RKO (cell line): ENCODE results near the gene GPR84.
A peak's percentile ranks its signal among the peaks of the same experiment; 100 is the strongest.

Experiments used
- DNase-seq: peaks from one replicate; pipeline ENCODE4 v3.0.0-alpha.2; 2016; ENCODE audit warnings: low spot score

GPR84 gene

DNA sequence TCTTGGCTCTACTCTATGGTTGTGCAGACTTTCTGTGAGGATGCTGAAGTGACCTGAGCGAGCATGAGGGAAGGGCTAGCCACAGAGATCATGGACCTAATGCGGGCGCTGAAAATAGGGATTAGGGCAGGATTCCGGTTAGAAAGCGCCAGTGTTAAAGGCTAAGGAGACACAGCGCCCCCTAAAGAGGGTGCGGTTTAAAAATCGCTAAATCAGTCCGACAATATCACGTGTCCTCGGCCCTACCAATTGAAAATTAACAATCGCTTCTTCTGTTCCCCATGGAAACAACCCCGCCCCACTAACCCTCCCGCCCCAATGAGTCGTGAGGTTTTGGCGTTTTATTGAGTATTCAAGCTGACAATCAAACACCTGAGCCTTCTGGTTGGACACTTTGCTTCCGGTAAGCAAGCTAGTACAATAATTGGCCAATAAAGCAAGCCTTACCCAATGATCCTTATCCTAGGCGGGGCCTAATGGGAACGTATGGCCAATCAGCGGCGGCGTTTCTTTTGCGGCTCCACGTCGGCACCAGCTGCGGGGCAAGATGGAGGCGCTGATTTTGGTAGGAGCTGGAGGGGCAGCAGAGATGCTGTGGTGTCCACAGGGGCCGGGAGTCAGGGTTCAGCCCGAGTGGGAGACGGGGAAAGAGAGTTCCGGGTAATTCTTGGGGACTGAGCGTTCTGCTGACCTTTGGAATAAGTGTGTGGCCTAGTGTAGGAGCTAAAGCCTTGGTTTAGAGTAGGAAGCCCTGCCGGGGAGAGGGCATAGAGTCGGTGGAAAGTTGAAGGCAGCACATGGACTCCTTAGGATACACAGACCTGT lies 39.5 kb downstream of the GPR84 start, which contains the start of gene COPZ1:
TSS of gene COPZ1 (plus strand) at position 515 of the 825 bp plus-strand sequence. CDS start at position 548, 33 bp downstream.
- DNase-seq, result peak; percentile 100

DNA sequence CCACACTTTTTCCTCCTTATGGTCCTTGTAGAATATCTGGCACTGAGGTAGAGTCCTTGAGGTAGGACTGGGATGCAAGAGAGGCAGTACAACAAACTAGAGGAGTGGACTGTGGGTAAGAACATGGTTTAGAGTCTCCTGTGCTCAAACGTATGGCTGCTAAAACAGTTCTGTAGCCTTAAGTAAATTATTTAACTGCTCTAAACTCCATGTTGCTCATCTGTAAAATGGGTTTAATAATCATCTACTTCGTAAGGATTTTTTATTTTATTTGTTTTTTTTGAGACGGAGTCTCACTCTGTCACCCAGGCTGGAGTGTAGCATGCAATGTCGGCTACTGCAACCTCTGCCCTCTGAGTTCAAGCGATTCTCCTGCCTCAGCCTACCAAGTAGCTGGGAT lies 42.9 kb downstream of the GPR84 start:
- DNase-seq, result no peak
